Pancreas (tissue), 10 donors: ENCODE measurements around the gene PCCA. TPM values are rescaled to one million over a fixed set of nuclear protein-coding genes. Genes with fewer than 3 reads are reported as not detected.

ENCODE experiments used
- ATAC-seq, 4 donors: fragments of 200-7000 bp; cut with Tn5 transposase; one replicate each; pipeline versions ENCODE4 v1.8.0 to v1.9.1; 2020; ENCODE audit warnings: mild to moderate bottlenecking in 4 of 4, moderate library complexity in 4 of 4
- DNase-seq, 6 donors: peaks; one replicate each; pipeline ENCODE4 v3.0.0-alpha.2; 2020
- FAIRE-seq: peaks from 2 replicates; lab custom pipeline; 2012; peaks lifted over from hg19 to GRCh38; lab: Jason Lieb, UNC
- H3K27ac ChIP-seq, 4 donors: fragments of 200-600 bp; sonication (generic); 1 replicate in 3 of 4; 2 replicates in 1 of 4; pipeline versions ENCODE4 v1.5.0 to v1.8.0; 2020
- H3K27me3 ChIP-seq, 4 donors: fragments of 200-600 bp; one replicate each; pipeline ENCODE4 v1.8.0; 2021
- H3K36me3 ChIP-seq, 3 donors: fragments of 200-600 bp; sonication (generic) in 1 of 3; one replicate each; pipeline versions ENCODE4 v1.5.0 to v1.8.0; 2020 to 2021
- H3K4me1 ChIP-seq, 3 donors: fragments of 200-600 bp; one replicate each; pipeline ENCODE4 v1.8.0; 2021
- H3K4me3 ChIP-seq, 4 donors: fragments of 200-600 bp; sonication (generic) in 2 of 4; one replicate each; pipeline versions ENCODE4 v1.5.0 to v1.8.0; 2020 to 2021
- H3K9me3 ChIP-seq, 4 donors: fragments of 200-600 bp; one replicate each; pipeline ENCODE4 v1.8.0; 2021
- CTCF ChIP-seq, 4 donors: fragments of 200-600 bp; sonication (generic) in 3 of 4; IDR thresholded peaks; one replicate each; pipeline versions ENCODE4 v1.5.0 to v1.8.0; 2021; ENCODE audit warnings: antibody characterized with exemption in 4 of 4
- WGBS, 2 donors: extraction: QIAGEN DNeasy Blood & Tissue Kit; methylation state at CpG; one replicate each; pipeline ENCODE4 v1.1.7; 2013; 5-methylcytosine and 5-hydroxymethylcytosine counted together
- intact Hi-C, 3 donors: fragments of 100-400 bp; cut with DNase I; formaldehyde crosslinking; loops; one replicate each; pipeline versions ENCODE4 v1.11.1 to v1.14.2; 2022
- polyA plus RNA-seq, 2 donors: library from polyadenylated mRNA; stranded (reverse); fragments of 200-250 nt; gene quantifications; one replicate each; pipeline ENCODE4 v1.2.3, GENCODE V29; 2013
- total RNA-seq, 6 donors: library from RNA; stranded (reverse); fragmentation: NEBNext Ultra II Directional in 4 of 6; extraction: Animal tissue kit (Norgen Biotek cat#: 25700) in 4 of 6; gene quantifications; one replicate each; pipeline versions ENCODE4 v1.2.1 to v1.2.4, GENCODE V29; 2021 to 2023
- donor health status: healthy with polysubstance abuse.
- donor health status: DM: no; HTN: no; CAD: no; lungs with moderate emphysema.
- donor health status: DM: no; HTN: no; CAD: no.
- donor health status: control.
- donor health status: control.
- donor health status: Bipolar disorder and iron deficiency.
- donor health status: DM: yes; HTN: yes; CAD: no.
- donor health status: DM: no; HTN: no; CAD: no.
- donor health status: DM: no; HTN: no; CAD: no.
- donor health status: DM: yes; HTN: yes; CAD: no.

PCCA gene
- total and polyA plus RNA-seq, 8 donors, result 14.2 to 32.1 (median 24.1) TPM

GRCh38 chr13:100363285-100363711 is 274.4 kb downstream of the PCCA start:
- Histone ChIP-seq H3K36me3 (no peaks in the 10 kb centered on the region), H3K9me3 (no peaks in the 10 kb centered on the region), H3K27ac (no peak overlapping the region), H3K4me1 (peaks cover 0 to 6% (median 0%) of the 10 kb centered on the region in 3 donors), H3K4me3 (no peak overlapping the region), H3K27me3 (no peaks in the 10 kb centered on the region)
- DNase-seq (no peak), ATAC-seq (no peak), FAIRE-seq (no peak)
- intact Hi-C loops, result no loop called here
- 60 to 64% methylated on average over 3 of the region's 3 CpGs for WGBS, 2 donors
- no peak for TF ChIP-seq CTCF (IDR thresholded peaks at IDR 0.05)

DNA sequence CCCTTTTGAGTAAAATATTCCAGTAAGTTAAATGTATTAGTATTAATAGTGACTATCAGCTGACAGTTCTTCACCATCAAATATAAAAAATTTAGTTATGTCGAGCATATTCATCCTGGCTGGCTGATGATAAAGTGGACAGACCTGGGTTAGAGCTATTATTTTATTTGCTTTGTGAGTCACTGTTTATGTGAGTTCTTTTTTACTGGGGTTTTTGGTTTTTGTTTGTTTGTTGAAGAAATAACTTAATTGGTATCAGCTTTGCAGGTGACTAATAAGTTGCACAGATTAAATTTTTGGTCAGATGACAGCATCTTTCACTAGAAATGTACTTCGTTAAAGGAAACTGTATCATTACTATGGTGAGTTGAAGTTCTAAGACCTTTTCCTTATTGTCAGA is 275.0 kb downstream of the PCCA start:
- Histone ChIP-seq H3K9me3 (no peaks in the 10 kb centered on the region), H3K36me3 (no peaks in the 10 kb centered on the region), H3K4me3 (no peak overlapping the region), H3K4me1 (peaks cover 0 to 6% (median 0%) of the 10 kb centered on the region in 3 donors), H3K27ac (no peak overlapping the region), H3K27me3 (no peaks in the 10 kb centered on the region)
- no peak for ATAC-seq
- intact Hi-C loops, result no loop called here
- DNase-seq, result no peak
- TF ChIP-seq CTCF (IDR thresholded peaks at IDR 0.05), result no peak
- 64 to 71% methylated on average over 2 of the region's 2 CpGs for WGBS, 2 donors
- no peak for FAIRE-seq

DNA sequence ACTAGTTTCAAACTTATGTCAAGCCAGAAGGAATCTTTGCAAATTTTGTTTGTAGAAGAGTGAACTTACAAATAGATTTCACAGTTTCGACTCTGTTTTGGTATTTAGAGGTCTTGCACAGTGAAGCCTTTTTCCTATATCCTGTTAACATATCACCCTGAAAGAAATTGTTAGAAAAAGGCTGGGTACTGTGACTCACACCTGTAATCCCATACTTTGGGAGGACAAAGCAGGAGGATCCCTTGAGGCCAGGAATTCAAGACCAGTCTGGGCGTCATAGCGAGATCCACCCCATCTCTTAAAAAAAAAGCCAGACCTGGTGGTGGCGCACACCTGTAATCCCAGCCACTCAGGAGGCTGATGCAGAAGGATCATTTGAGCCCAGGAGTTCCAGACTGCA is 275.7 kb downstream of the PCCA start:
- H3K36me3 ChIP-seq, result no peaks in the 10 kb centered on the region
- intact Hi-C loops, result no loop called here
- no peaks in the 10 kb centered on the region for H3K9me3 ChIP-seq
- TF ChIP-seq CTCF (IDR thresholded peaks at IDR 0.05), result no peak
- WGBS, 2 donors, result 96 to 100% methylated on average over 4 of the region's 4 CpGs
- no peak overlapping the region for H3K27ac ChIP-seq
- H3K4me3 ChIP-seq, result no peak overlapping the region
- DNase-seq (no peak), ATAC-seq (no peak), FAIRE-seq (no peak)
- peaks cover 0 to 6% (median 0%) of the 10 kb centered on the region in 3 donors for H3K4me1 ChIP-seq
- H3K27me3 ChIP-seq, result no peaks in the 10 kb centered on the region

- ATAC-seq, result no peak
- Histone ChIP-seq H3K4me1 (peaks cover 0 to 6% (median 0%) of the 10 kb centered on the region in 3 donors), H3K4me3 (no peak overlapping the region), H3K27me3 (no peaks in the 10 kb centered on the region), H3K9me3 (no peaks in the 10 kb centered on the region), H3K36me3 (no peaks in the 10 kb centered on the region), H3K27ac (no peak overlapping the region)
- no peak for TF ChIP-seq CTCF (IDR thresholded peaks at IDR 0.05)
- DNase-seq, result no peak
- 89 to 94% methylated on average over 3 of the region's 3 CpGs for WGBS, 2 donors
- FAIRE-seq, result no peak
- intact Hi-C loops, result no loop called here
These were observed 276.8 kb downstream of the PCCA start for GRCh38 chr13:100365680-100366079.

- H3K36me3 ChIP-seq, result peaks cover 0 to 7% (median 0%) of the 10 kb centered on the region in 3 donors
- DNase-seq (no peak), ATAC-seq (no peak), FAIRE-seq (no peak)
- H3K27ac ChIP-seq, result no peak overlapping the region
- intact Hi-C loops, result no loop called here
- no peak overlapping the region for H3K4me3 ChIP-seq
- no peak for TF ChIP-seq CTCF (IDR thresholded peaks at IDR 0.05)
- H3K4me1 ChIP-seq, result no peaks in the 10 kb centered on the region
- H3K27me3 ChIP-seq, result no peaks in the 10 kb centered on the region
- H3K9me3 ChIP-seq, result peaks cover 0 to 5% (median 0%) of the 10 kb centered on the region in 4 donors
These were observed 289.6 kb downstream of the PCCA start for GRCh38 chr13:100378533-100378932.
